ENCODE data around the gene RNF4. TPM values are rescaled to one million over a fixed set of nuclear protein-coding genes. Genes with fewer than 3 reads are reported as not detected.

Gene RNF4
- total RNA-seq, 1 donor from 2014 or later: 77.2 TPM

GRCh38 chr4:2423066-2423465 is 45.8 kb upstream of the RNF4 start:
- peaks cover 8% of the 10 kb centered on the region for H3K4me1 ChIP-seq (ENCODE audit: insufficient read depth, low read length)
- Mint-ChIP-seq H3K4me3 (ENCODE audit: unreplicated experiment) (no peak overlapping the region), H3K36me3 (ENCODE audit: low read depth, unreplicated experiment) (no peaks in the 10 kb centered on the region), H3K27me3 (ENCODE audit: low read depth, unreplicated experiment) (peaks cover 59% of the 10 kb centered on the region), H3K9me3 (ENCODE audit: unreplicated experiment) (peaks cover 10% of the 10 kb centered on the region), H3K4me1 (ENCODE audit: low read depth, unreplicated experiment) (peaks cover 3% of the 10 kb centered on the region), H3K27ac (ENCODE audit: unreplicated experiment) (no peak overlapping the region)
- peaks cover 31% of the 10 kb centered on the region for H3K27me3 ChIP-seq (ENCODE audit: insufficient read depth, low read length)
- H3K79me2 ChIP-seq (ENCODE audit: insufficient read depth, low read length): no peaks in the 10 kb centered on the region
- H3K9ac ChIP-seq (ENCODE audit: low read length): no peak overlapping the region
- no peak overlapping the region for H3K4me3 ChIP-seq (ENCODE audit: insufficient read depth, low read depth, low read length)
- H3K9me3 ChIP-seq (ENCODE audit: insufficient read depth, low read depth, low read length): no peaks in the 10 kb centered on the region
- DNase-seq (ENCODE audit: low read depth): no peak
- TF ChIP-seq, protein P1, sequence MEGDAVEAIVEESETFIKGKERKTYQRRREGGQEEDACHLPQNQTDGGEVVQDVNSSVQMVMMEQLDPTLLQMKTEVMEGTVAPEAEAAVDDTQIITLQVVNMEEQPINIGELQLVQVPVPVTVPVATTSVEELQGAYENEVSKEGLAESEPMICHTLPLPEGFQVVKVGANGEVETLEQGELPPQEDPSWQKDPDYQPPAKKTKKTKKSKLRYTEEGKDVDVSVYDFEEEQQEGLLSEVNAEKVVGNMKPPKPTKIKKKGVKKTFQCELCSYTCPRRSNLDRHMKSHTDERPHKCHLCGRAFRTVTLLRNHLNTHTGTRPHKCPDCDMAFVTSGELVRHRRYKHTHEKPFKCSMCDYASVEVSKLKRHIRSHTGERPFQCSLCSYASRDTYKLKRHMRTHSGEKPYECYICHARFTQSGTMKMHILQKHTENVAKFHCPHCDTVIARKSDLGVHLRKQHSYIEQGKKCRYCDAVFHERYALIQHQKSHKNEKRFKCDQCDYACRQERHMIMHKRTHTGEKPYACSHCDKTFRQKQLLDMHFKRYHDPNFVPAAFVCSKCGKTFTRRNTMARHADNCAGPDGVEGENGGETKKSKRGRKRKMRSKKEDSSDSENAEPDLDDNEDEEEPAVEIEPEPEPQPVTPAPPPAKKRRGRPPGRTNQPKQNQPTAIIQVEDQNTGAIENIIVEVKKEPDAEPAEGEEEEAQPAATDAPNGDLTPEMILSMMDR (IDR thresholded peaks at IDR 0.05; ENCODE audit: insufficient read depth, low read depth, low read length): no peak
- no peak for TF ChIP-seq EZH2 (IDR thresholded peaks at IDR 0.05; ENCODE audit: insufficient read depth, low read length)
- FAIRE-seq: no peak
- H3K36me3 ChIP-seq (ENCODE audit: insufficient read depth, low read length): no peaks in the 10 kb centered on the region
- no peak overlapping the region for H3K27ac ChIP-seq (ENCODE audit: low read depth, low read length)
- no peaks in the 10 kb centered on the region for H4K20me1 ChIP-seq (ENCODE audit: insufficient read depth, low read length)
- H2AFZ ChIP-seq (ENCODE audit: low read depth, low read length): no peak overlapping the region
- H3K4me2 ChIP-seq (ENCODE audit: low read length): no peak overlapping the region

- H3K9me3 Mint-ChIP-seq (ENCODE audit: unreplicated experiment): peaks cover 10% of the 10 kb centered on the region
- peaks cover 63% of the 10 kb centered on the region for H3K27me3 Mint-ChIP-seq (ENCODE audit: low read depth, unreplicated experiment)
- TF ChIP-seq EZH2 (IDR thresholded peaks at IDR 0.05; ENCODE audit: insufficient read depth, low read length): no peak
- TF ChIP-seq, protein P1 (IDR thresholded peaks at IDR 0.05; ENCODE audit: insufficient read depth, low read depth, low read length): no peak
Observed at GRCh38 chr4:2423695-2424094, 45.2 kb upstream of the RNF4 start.

DNA sequence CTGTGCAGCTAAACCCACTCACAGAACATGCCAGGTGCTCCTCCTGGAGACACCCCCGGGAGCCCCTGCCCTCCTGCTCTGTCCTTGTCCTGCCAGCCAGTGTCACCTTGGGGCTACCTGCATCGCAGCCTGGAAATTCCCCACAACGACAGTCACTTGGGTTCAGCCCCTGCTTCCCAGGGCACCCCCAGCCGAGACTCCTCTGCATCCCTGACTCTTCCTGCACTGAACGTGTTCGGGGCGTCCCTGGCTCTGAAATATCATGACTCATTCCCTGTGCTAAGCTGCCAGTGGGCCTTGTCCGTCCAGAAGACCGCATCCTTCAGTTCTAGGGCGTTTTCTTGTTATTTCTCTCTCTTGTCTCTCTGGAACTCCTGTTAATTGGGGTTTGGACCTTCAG is 44.3 kb upstream of the RNF4 start:
- no peak for FAIRE-seq
- Histone ChIP-seq H4K20me1 (ENCODE audit: insufficient read depth, low read length) (no peaks in the 10 kb centered on the region), H3K36me3 (ENCODE audit: insufficient read depth, low read length) (no peaks in the 10 kb centered on the region), H3K27me3 (ENCODE audit: insufficient read depth, low read length) (peaks cover 25% of the 10 kb centered on the region), H3K79me2 (ENCODE audit: insufficient read depth, low read length) (no peaks in the 10 kb centered on the region), H3K27ac (ENCODE audit: low read depth, low read length) (no peak overlapping the region), H3K9me3 (ENCODE audit: insufficient read depth, low read depth, low read length) (no peaks in the 10 kb centered on the region), H3K4me1 (ENCODE audit: insufficient read depth, low read length) (no peaks in the 10 kb centered on the region), H2AFZ (ENCODE audit: low read depth, low read length) (no peak overlapping the region), H3K4me2 (ENCODE audit: low read length) (no peak overlapping the region), H3K4me3 (ENCODE audit: insufficient read depth, low read depth, low read length) (no peak overlapping the region), H3K9ac (ENCODE audit: low read length) (no peak overlapping the region)
- peaks cover 3% of the 10 kb centered on the region for H3K4me1 Mint-ChIP-seq (ENCODE audit: low read depth, unreplicated experiment)
- H3K27me3 Mint-ChIP-seq (ENCODE audit: low read depth, unreplicated experiment): peaks cover 63% of the 10 kb centered on the region
- H3K9me3 Mint-ChIP-seq (ENCODE audit: unreplicated experiment): peaks cover 8% of the 10 kb centered on the region
- H3K36me3 Mint-ChIP-seq (ENCODE audit: low read depth, unreplicated experiment): no peaks in the 10 kb centered on the region
- H3K27ac Mint-ChIP-seq (ENCODE audit: unreplicated experiment): peak overlapping the region; percentile 13
- peak; percentile 16 for DNase-seq (ENCODE audit: low read depth)
- no peak overlapping the region for H3K4me3 Mint-ChIP-seq (ENCODE audit: unreplicated experiment)
- TF ChIP-seq EZH2 (IDR thresholded peaks at IDR 0.05; ENCODE audit: insufficient read depth, low read length): no peak

More at GRCh38 chr4:2423695-2424094, 45.2 kb upstream of the RNF4 start:
- no peak for FAIRE-seq
- no peak overlapping the region for H3K27ac Mint-ChIP-seq (ENCODE audit: unreplicated experiment)
- no peak overlapping the region for H3K4me3 Mint-ChIP-seq (ENCODE audit: unreplicated experiment)
- peaks cover 8% of the 10 kb centered on the region for H3K4me1 ChIP-seq (ENCODE audit: insufficient read depth, low read length)
- no peak overlapping the region for H3K4me3 ChIP-seq (ENCODE audit: insufficient read depth, low read depth, low read length)
- no peaks in the 10 kb centered on the region for H3K36me3 ChIP-seq (ENCODE audit: insufficient read depth, low read length)
- no peak overlapping the region for H3K27ac ChIP-seq (ENCODE audit: low read depth, low read length)
- H4K20me1 ChIP-seq (ENCODE audit: insufficient read depth, low read length): no peaks in the 10 kb centered on the region
- no peak overlapping the region for H3K4me2 ChIP-seq (ENCODE audit: low read length)
- no peaks in the 10 kb centered on the region for H3K9me3 ChIP-seq (ENCODE audit: insufficient read depth, low read depth, low read length)
- H3K9ac ChIP-seq (ENCODE audit: low read length): no peak overlapping the region
- H3K79me2 ChIP-seq (ENCODE audit: insufficient read depth, low read length): no peaks in the 10 kb centered on the region
- H3K27me3 ChIP-seq (ENCODE audit: insufficient read depth, low read length): peaks cover 30% of the 10 kb centered on the region
- no peaks in the 10 kb centered on the region for H3K36me3 Mint-ChIP-seq (ENCODE audit: low read depth, unreplicated experiment)
- peaks cover 3% of the 10 kb centered on the region for H3K4me1 Mint-ChIP-seq (ENCODE audit: low read depth, unreplicated experiment)
- no peak for DNase-seq (ENCODE audit: low read depth)
- H2AFZ ChIP-seq (ENCODE audit: low read depth, low read length): no peak overlapping the region
